ENCODE data around the gene TNS3. TPM values are rescaled to one million over a fixed set of nuclear protein-coding genes. Genes with fewer than 3 reads are reported as not detected.
A peak's percentile ranks its signal among the peaks of the same experiment; 100 is the strongest.

TNS3 gene
- total RNA-seq, 1 donor from 2014 or later: 92.9 TPM

DNA sequence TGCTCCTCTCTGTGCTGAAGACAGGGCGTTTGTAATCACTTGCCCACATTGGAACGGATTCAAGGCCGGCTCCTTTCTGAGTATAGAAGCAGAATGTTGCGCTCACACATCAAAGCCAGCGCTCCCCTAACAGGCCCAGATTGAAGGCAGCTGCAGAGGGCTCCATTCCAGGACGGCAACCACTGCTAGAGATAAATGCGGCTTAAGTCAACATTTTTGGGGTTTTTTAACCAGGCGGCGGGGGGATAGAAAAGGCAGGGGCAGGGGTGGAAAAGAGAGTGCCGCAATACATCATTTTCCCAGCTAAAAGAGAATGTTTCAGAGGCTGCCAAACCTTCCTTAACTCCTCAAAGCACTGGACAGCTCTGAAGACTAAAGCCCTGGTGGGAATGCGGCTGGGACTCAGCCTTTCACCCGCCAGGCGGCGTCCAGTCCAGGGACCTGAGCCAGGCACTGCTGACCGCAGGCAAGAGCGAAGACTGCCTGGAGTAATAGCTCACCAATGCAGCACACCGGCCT lies 189.6 kb downstream of the TNS3 start:
- peaks cover 92% of the 10 kb centered on the region for H4K20me1 ChIP-seq (ENCODE audit: insufficient read depth, low read length)
- peaks cover 2% of the 10 kb centered on the region for H3K79me2 ChIP-seq (ENCODE audit: insufficient read depth, low read length)
- Mint-ChIP-seq H3K36me3 (ENCODE audit: low read depth, unreplicated experiment) (peaks cover 51% of the 10 kb centered on the region), H3K4me1 (ENCODE audit: low read depth, unreplicated experiment) (peaks cover 4% of the 10 kb centered on the region), H3K27me3 (ENCODE audit: low read depth, unreplicated experiment) (no peaks in the 10 kb centered on the region), H3K9me3 (ENCODE audit: unreplicated experiment) (peaks cover 2% of the 10 kb centered on the region), H3K27ac (ENCODE audit: unreplicated experiment) (no peak overlapping the region), H3K4me3 (ENCODE audit: unreplicated experiment) (no peak overlapping the region)
- no peak overlapping the region for H3K27ac ChIP-seq (ENCODE audit: low read depth, low read length)
- H3K9me3 ChIP-seq (ENCODE audit: insufficient read depth, low read depth, low read length): no peaks in the 10 kb centered on the region
- H3K4me3 ChIP-seq (ENCODE audit: insufficient read depth, low read depth, low read length): no peak overlapping the region
- no peak overlapping the region for H3K9ac ChIP-seq (ENCODE audit: low read length)
- peaks cover 5% of the 10 kb centered on the region for H3K4me1 ChIP-seq (ENCODE audit: insufficient read depth, low read length)
- peak overlapping the region; percentile 7 for H3K4me2 ChIP-seq (ENCODE audit: low read length)
- DNase-seq (ENCODE audit: low read depth) (peak; percentile 98), FAIRE-seq (peak; percentile 29)
- no peak overlapping the region for H2AFZ ChIP-seq (ENCODE audit: low read depth, low read length)
- no peak for TF ChIP-seq EZH2 (IDR thresholded peaks at IDR 0.05; ENCODE audit: insufficient read depth, low read length)
- TF ChIP-seq, protein P1, sequence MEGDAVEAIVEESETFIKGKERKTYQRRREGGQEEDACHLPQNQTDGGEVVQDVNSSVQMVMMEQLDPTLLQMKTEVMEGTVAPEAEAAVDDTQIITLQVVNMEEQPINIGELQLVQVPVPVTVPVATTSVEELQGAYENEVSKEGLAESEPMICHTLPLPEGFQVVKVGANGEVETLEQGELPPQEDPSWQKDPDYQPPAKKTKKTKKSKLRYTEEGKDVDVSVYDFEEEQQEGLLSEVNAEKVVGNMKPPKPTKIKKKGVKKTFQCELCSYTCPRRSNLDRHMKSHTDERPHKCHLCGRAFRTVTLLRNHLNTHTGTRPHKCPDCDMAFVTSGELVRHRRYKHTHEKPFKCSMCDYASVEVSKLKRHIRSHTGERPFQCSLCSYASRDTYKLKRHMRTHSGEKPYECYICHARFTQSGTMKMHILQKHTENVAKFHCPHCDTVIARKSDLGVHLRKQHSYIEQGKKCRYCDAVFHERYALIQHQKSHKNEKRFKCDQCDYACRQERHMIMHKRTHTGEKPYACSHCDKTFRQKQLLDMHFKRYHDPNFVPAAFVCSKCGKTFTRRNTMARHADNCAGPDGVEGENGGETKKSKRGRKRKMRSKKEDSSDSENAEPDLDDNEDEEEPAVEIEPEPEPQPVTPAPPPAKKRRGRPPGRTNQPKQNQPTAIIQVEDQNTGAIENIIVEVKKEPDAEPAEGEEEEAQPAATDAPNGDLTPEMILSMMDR (IDR thresholded peaks at IDR 0.05; ENCODE audit: insufficient read depth, low read depth, low read length): peak; percentile 53
- H3K36me3 ChIP-seq (ENCODE audit: insufficient read depth, low read length): peaks cover 38% of the 10 kb centered on the region
- H3K27me3 ChIP-seq (ENCODE audit: insufficient read depth, low read length): no peaks in the 10 kb centered on the region

DNA sequence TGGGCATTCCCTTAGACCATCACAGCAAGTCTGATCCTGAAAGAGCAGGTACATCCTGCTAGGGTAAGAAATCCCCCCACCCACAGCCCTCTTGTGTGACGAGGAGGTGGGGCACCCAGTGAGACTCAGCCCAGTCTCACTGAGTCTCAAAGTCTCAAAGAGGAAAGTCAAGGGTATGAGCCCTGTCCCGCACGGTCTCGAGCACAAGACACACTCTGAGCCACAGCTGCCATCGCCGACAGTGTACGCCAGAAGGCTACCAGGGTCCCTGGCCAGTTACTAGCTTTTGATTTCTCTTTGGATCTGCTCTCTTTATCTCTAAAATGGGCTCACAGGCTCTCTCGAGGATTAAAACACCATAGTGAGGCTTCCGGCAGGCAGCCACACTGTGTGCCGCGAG lies 190.2 kb downstream of the TNS3 start:
- no peak for TF ChIP-seq EZH2 (IDR thresholded peaks at IDR 0.05; ENCODE audit: insufficient read depth, low read length)
- TF ChIP-seq, protein P1 (IDR thresholded peaks at IDR 0.05; ENCODE audit: insufficient read depth, low read depth, low read length): no peak
- H3K79me2 ChIP-seq (ENCODE audit: insufficient read depth, low read length): no peaks in the 10 kb centered on the region
- no peaks in the 10 kb centered on the region for H3K9me3 ChIP-seq (ENCODE audit: insufficient read depth, low read depth, low read length)
- no peak overlapping the region for H2AFZ ChIP-seq (ENCODE audit: low read depth, low read length)
- no peak overlapping the region for H3K4me2 ChIP-seq (ENCODE audit: low read length)
- no peaks in the 10 kb centered on the region for H3K27me3 Mint-ChIP-seq (ENCODE audit: low read depth, unreplicated experiment)
- H3K4me3 Mint-ChIP-seq (ENCODE audit: unreplicated experiment): no peak overlapping the region
- peaks cover 35% of the 10 kb centered on the region for H3K36me3 ChIP-seq (ENCODE audit: insufficient read depth, low read length)
- no peak overlapping the region for H3K27ac Mint-ChIP-seq (ENCODE audit: unreplicated experiment)
- no peak overlapping the region for H3K9ac ChIP-seq (ENCODE audit: low read length)
- H3K27ac ChIP-seq (ENCODE audit: low read depth, low read length): no peak overlapping the region
- peaks cover 50% of the 10 kb centered on the region for H3K36me3 Mint-ChIP-seq (ENCODE audit: low read depth, unreplicated experiment)
- H3K4me1 Mint-ChIP-seq (ENCODE audit: low read depth, unreplicated experiment): peaks cover 4% of the 10 kb centered on the region
- H4K20me1 ChIP-seq (ENCODE audit: insufficient read depth, low read length): peaks cover 92% of the 10 kb centered on the region
- no peaks in the 10 kb centered on the region for H3K27me3 ChIP-seq (ENCODE audit: insufficient read depth, low read length)
- H3K4me3 ChIP-seq (ENCODE audit: insufficient read depth, low read depth, low read length): no peak overlapping the region
- no peak for FAIRE-seq
- no peak for DNase-seq (ENCODE audit: low read depth)
- peaks cover 3% of the 10 kb centered on the region for H3K9me3 Mint-ChIP-seq (ENCODE audit: unreplicated experiment)
- peaks cover 5% of the 10 kb centered on the region for H3K4me1 ChIP-seq (ENCODE audit: insufficient read depth, low read length)

DNA sequence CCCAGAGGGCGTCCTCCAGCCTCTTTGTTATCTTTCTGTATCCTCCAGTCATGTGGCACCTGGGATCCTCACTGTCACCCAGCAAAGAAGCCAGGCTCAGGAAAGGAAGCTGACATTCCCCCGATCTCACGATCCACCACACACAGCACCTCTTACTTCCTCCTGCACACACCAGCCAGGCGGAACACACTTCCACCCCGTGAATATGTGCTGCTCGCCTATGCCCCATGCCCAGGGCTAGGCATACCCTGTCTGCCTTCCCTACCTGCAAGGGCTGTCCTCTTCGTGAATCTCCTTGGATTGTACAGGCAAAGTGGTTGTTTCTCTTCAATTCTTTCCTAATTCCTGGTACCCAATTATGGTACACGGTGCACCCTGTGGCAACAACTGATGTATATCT lies 191.0 kb downstream of the TNS3 start:
- no peak overlapping the region for H3K4me3 Mint-ChIP-seq (ENCODE audit: unreplicated experiment)
- DNase-seq (ENCODE audit: low read depth) (no peak), FAIRE-seq (no peak)
- H3K9me3 ChIP-seq (ENCODE audit: insufficient read depth, low read depth, low read length): no peaks in the 10 kb centered on the region
- H3K27me3 ChIP-seq (ENCODE audit: insufficient read depth, low read length): no peaks in the 10 kb centered on the region
- peaks cover 4% of the 10 kb centered on the region for H3K4me1 Mint-ChIP-seq (ENCODE audit: low read depth, unreplicated experiment)
- no peak overlapping the region for H3K9ac ChIP-seq (ENCODE audit: low read length)
- H4K20me1 ChIP-seq (ENCODE audit: insufficient read depth, low read length): peaks cover 98% of the 10 kb centered on the region
- H3K27ac ChIP-seq (ENCODE audit: low read depth, low read length): no peak overlapping the region
- H3K27me3 Mint-ChIP-seq (ENCODE audit: low read depth, unreplicated experiment): no peaks in the 10 kb centered on the region
- H3K36me3 Mint-ChIP-seq (ENCODE audit: low read depth, unreplicated experiment): peaks cover 48% of the 10 kb centered on the region
- H2AFZ ChIP-seq (ENCODE audit: low read depth, low read length): no peak overlapping the region
- peaks cover 5% of the 10 kb centered on the region for H3K4me1 ChIP-seq (ENCODE audit: insufficient read depth, low read length)
- H3K4me2 ChIP-seq (ENCODE audit: low read length): no peak overlapping the region
- no peak for TF ChIP-seq EZH2 (IDR thresholded peaks at IDR 0.05; ENCODE audit: insufficient read depth, low read length)
- TF ChIP-seq, protein P1 (IDR thresholded peaks at IDR 0.05; ENCODE audit: insufficient read depth, low read depth, low read length): no peak
- no peak overlapping the region for H3K27ac Mint-ChIP-seq (ENCODE audit: unreplicated experiment)
- no peaks in the 10 kb centered on the region for H3K79me2 ChIP-seq (ENCODE audit: insufficient read depth, low read length)
- no peak overlapping the region for H3K4me3 ChIP-seq (ENCODE audit: insufficient read depth, low read depth, low read length)
- H3K36me3 ChIP-seq (ENCODE audit: insufficient read depth, low read length): peaks cover 27% of the 10 kb centered on the region
- H3K9me3 Mint-ChIP-seq (ENCODE audit: unreplicated experiment): peaks cover 3% of the 10 kb centered on the region
